ENCODE measurements around the gene TTYH1. TPM values are rescaled to one million over a fixed set of nuclear protein-coding genes. Genes with fewer than 3 reads are reported as not detected.
"Not testable (repeated sequence)": the region's sequence is repeated elsewhere in the genome, so short reads cannot be mapped to it uniquely, and the experiment has no call there.

Gene TTYH1
- polyA plus RNA-seq, 2 of the 4 experiments (the other 2 are of a cell fraction): 0.15 to 0.31 TPM

DNA sequence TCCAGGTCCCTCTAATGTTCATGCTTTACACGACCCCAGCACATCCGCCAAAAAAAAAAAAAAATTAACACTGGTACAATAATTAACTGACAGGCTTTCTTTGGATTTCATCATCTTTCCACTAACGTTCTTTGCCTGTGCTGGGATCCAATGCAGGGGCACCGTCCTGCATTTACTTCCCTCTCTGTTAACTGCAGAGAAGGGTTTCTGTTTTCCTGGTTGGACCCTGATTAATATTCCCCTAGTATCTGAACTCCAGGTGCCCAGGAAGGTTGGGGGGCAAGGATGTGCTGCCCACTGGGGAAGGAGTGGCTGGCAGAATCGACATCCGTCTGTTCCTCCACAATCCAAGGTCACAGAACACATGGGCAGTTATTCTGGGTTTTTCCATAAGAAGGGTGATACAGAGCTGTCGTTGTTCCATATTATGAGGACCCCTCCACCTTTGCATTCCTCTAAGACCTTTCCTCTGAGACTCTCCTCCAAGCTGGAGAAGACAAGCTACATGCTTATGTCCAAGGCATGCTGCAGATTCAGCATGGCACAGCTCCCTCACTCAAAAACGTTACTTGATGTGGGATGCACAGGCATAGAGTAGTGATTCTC, 46.1 kb upstream of the TTYH1 start:
- POLR2A ChIA-PET: no interaction called here
- Histone ChIP-seq H3K27ac (peak overlapping the region in 1 of 2 experiments; percentile 35; a peak in 1 of 6 replicates), H3K9me3 (peaks cover 6% of the 10 kb centered on the region; the same call in 2 of the 3 replicates), H3K4me2 (peak overlapping the region; percentile 27; the same call in 1 of the 3 replicates), H3K4me3 (no peak overlapping the region), H3K4me1 (no peaks in the 10 kb centered on the region)
- 4% methylated on average over 8 of the region's 8 CpGs for WGBS (ENCODE audit: missing lambda C conversion rate)
- TF ChIP-seq RFX5 (IDR thresholded peaks at IDR 0.05): no peak
- TF ChIP-seq, protein P1, sequence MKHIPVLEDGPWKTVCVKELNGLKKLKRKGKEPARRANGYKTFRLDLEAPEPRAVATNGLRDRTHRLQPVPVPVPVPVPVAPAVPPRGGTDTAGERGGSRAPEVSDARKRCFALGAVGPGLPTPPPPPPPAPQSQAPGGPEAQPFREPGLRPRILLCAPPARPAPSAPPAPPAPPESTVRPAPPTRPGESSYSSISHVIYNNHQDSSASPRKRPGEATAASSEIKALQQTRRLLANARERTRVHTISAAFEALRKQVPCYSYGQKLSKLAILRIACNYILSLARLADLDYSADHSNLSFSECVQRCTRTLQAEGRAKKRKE (CRISPR knock-in tag; IDR thresholded peaks at IDR 0.05; ENCODE audit: low read depth): no peak
- no peak for TF ChIP-seq RARB (CRISPR knock-in tag; IDR thresholded peaks at IDR 0.05)
- TF ChIP-seq RCOR1 (IDR thresholded peaks at IDR 0.05; ENCODE audit: low read depth, low read length): no peak
- no peak for TF ChIP-seq RAD21 (conservative IDR thresholded peaks at IDR 0.05 in 1 of 2, IDR thresholded peaks at IDR 0.05 in 1 of 2)
- TF ChIP-seq JUN (IDR thresholded peaks at IDR 0.05): no peak
- no peak for TF ChIP-seq MAFK (IDR thresholded peaks at IDR 0.05; ENCODE audit: partially characterized antibody)
- TF ChIP-seq TFCP2L1 (CRISPR knock-in tag; IDR thresholded peaks at IDR 0.05): no peak
- TF ChIP-seq FOXS1 (CRISPR knock-in tag; IDR thresholded peaks at IDR 0.05): no peak
- no peak for TF ChIP-seq POLR2AphosphoS2 (conservative IDR thresholded peaks at IDR 0.05; ENCODE audit: low read length)
- TF ChIP-seq FOSB (CRISPR knock-in tag; IDR thresholded peaks at IDR 0.05): no peak
- TF ChIP-seq MYC (IDR thresholded peaks at IDR 0.05; ENCODE audit: borderline replicate concordance, low read length): no peak
- TF ChIP-seq HDAC2 (IDR thresholded peaks at IDR 0.05): no peak
- no peak for TF ChIP-seq POLR2A (IDR thresholded peaks at IDR 0.05; ENCODE audit: low read length)
- no peak for TF ChIP-seq MAZ (IDR thresholded peaks at IDR 0.05; ENCODE audit: borderline replicate concordance, low read depth, low read length)
- ATAC-seq (no peak), FAIRE-seq (peak; percentile 39), DNase-seq (ENCODE audit: low read depth in 1 of 2, low spot score in 1 of 2) (no peak)
- CTCF ChIA-PET: interaction anchor here (1.0 kb wide), 1 partner anchor 19 kb away, joined by 3 read pairs; no protein-coding TSS in a partner anchor

GRCh38 chr19:54369688-54370433, 45.4 kb upstream of the TTYH1 start:
- peak in 1 of 2 experiments; percentile 19; a peak in 1 of 6 replicates for ATAC-seq
- 36% methylated on average over 10 of the region's 19 CpGs for WGBS (ENCODE audit: missing lambda C conversion rate)
- H3K27ac ChIP-seq; H3K4me3 ChIP-seq; FAIRE-seq; DNase-seq (ENCODE audit: low read depth in 1 of 2, low spot score in 1 of 2); H3K4me1 ChIP-seq; H3K9me3 ChIP-seq; POLR2A ChIA-PET; H3K4me2 ChIP-seq: not testable (repeated sequence)
- CTCF ChIA-PET: interaction anchor here (1.0 kb wide), 1 partner anchor 19 kb away, joined by 3 read pairs; no protein-coding TSS in a partner anchor

GRCh38 chr19:54370434-54370796, 44.8 kb upstream of the TTYH1 start:
- CTCF ChIA-PET: interaction anchor here (1.0 kb wide), 1 partner anchor 18 kb away, joined by 3 read pairs; no protein-coding TSS in a partner anchor
- WGBS (ENCODE audit: missing lambda C conversion rate): 39% methylated on average over 8 of the region's 10 CpGs
- not testable (repeated sequence) for H3K9me3 ChIP-seq

GRCh38 chr19:54371453-54371852, 43.8 kb upstream of the TTYH1 start:
- H3K27ac ChIP-seq; H3K4me3 ChIP-seq; POLR2A ChIA-PET; ATAC-seq; H3K4me2 ChIP-seq; FAIRE-seq; H3K9me3 ChIP-seq; DNase-seq (ENCODE audit: low read depth in 1 of 2, low spot score in 1 of 2); H3K4me1 ChIP-seq: not testable (repeated sequence)
- 7% methylated on average over 5 of the region's 5 CpGs for WGBS (ENCODE audit: missing lambda C conversion rate)
- CTCF ChIA-PET: interaction anchor here (1.0 to 1.2 kb wide), 3 partner anchors 19 to 276 kb away, joined by 3 to 9 read pairs (median 3); no protein-coding TSS in a partner anchor
- TF ChIP-seq MAFK (IDR thresholded peaks at IDR 0.05; ENCODE audit: partially characterized antibody): peak; percentile 68

More at GRCh38 chr19:54370434-54370796, 44.8 kb upstream of the TTYH1 start:
- H3K4me3 ChIP-seq; H3K27ac ChIP-seq; POLR2A ChIA-PET; FAIRE-seq; H3K4me1 ChIP-seq; ATAC-seq; H3K4me2 ChIP-seq; DNase-seq (ENCODE audit: low read depth in 1 of 2, low spot score in 1 of 2): not testable (repeated sequence)
